SU-DHL-6 (cell line): ENCODE results near the gene ZNF789.

ENCODE experiments used
- H2AFZ ChIP-seq: fragments of 200-600 bp; sonication (generic); 2 replicates; pipeline ENCODE4 v1.6.1; 2014; ENCODE audit warnings: low read depth, mild to moderate bottlenecking, moderate library complexity, mixed read lengths, antibody characterized with exemption, low read length; ENCODE audit not compliant: severe bottlenecking
- H3F3A ChIP-seq: fragments of 200-600 bp; shearing (Covaris generic); 2 replicates; pipeline ENCODE4 v1.6.0; 2016; ENCODE audit warnings: antibody characterized with exemption, mild to moderate bottlenecking; ENCODE audit not compliant: insufficient read depth
- H3K27ac ChIP-seq: fragments of 200-600 bp; sonication (generic); 2 replicates; pipeline ENCODE4 v1.5.1; 2016; ENCODE audit warnings: low read depth, mild to moderate bottlenecking, low read length, moderate library complexity, mixed read lengths
- H3K27me3 ChIP-seq: fragments of 200-600 bp; sonication (generic), shearing (Covaris generic); 2 replicates; pipeline ENCODE4 v1.6.0; 2014; ENCODE audit warnings: mild to moderate bottlenecking, low read length
- H3K36me3 ChIP-seq: fragments of 200-600 bp; sonication (generic); 2 replicates; pipeline ENCODE4 v1.6.1; 2014; ENCODE audit warnings: mild to moderate bottlenecking, low read length, mixed read lengths
- H3K4me2 ChIP-seq: fragments of 300-600, 200-600 bp; shearing (Covaris generic), sonication (generic); 2 replicates; pipeline ENCODE4 v1.6.0; 2014; ENCODE audit warnings: low read length, low read depth, mild to moderate bottlenecking; ENCODE audit not compliant: poor library complexity, severe bottlenecking
- H3K4me3 ChIP-seq: fragments of 200-600 bp; sonication (generic); 2 replicates; pipeline ENCODE4 v1.5.1; 2014; ENCODE audit warnings: antibody characterized with exemption, low read length, mild to moderate bottlenecking, mixed read lengths; ENCODE audit not compliant: insufficient read depth, poor library complexity, severe bottlenecking
- H3K79me2 ChIP-seq: fragments of 200-600 bp; sonication (generic); 2 replicates; pipeline ENCODE4 v1.6.1; 2014; ENCODE audit warnings: mild to moderate bottlenecking, low read length, moderate library complexity; ENCODE audit not compliant: insufficient read depth
- H3K9ac ChIP-seq: fragments of 200-600 bp; sonication (generic); 2 replicates; pipeline ENCODE4 v1.7.0; 2014; ENCODE audit warnings: mild to moderate bottlenecking, low read length
- H3K9me2 ChIP-seq: fragments of 200-600 bp; sonication (generic); replicated peaks from 2 replicates; pipeline ENCODE4 v1.6.1; 2014; ENCODE audit warnings: low read length; ENCODE audit not compliant: insufficient read depth
- H3K9me3 ChIP-seq: fragments of 200-600 bp; sonication (generic); 2 replicates; pipeline ENCODE4 v1.6.1; 2014; ENCODE audit warnings: low read length, mixed read lengths; ENCODE audit not compliant: insufficient read depth
- H4K20me1 ChIP-seq: fragments of 200-600 bp; sonication (generic); 2 replicates; pipeline ENCODE4 v1.6.1; 2014; ENCODE audit warnings: low read depth, mild to moderate bottlenecking, antibody characterized with exemption, low read length, moderate library complexity, mixed read lengths
- EZH2phosphoT487 ChIP-seq: fragments of 200-600 bp; sonication (generic), shearing (Covaris generic); conservative IDR thresholded peaks from 2 replicates; pipeline ENCODE4 v1.6.1; 2018; ENCODE audit warnings: mild to moderate bottlenecking, antibody characterized with exemption, low read length, moderate library complexity, mixed read lengths
- TF ChIP-seq, protein P1 (sequence below): fragments of 200-600 bp; sonication (generic); IDR thresholded peaks from one replicate; pipeline ENCODE4 v1.5.1; 2017; ENCODE audit warnings: antibody characterized with exemption, mild to moderate bottlenecking, low read length, moderate library complexity; ENCODE audit not compliant: insufficient read depth, poor library complexity, severe bottlenecking

Gene ZNF789

DNA sequence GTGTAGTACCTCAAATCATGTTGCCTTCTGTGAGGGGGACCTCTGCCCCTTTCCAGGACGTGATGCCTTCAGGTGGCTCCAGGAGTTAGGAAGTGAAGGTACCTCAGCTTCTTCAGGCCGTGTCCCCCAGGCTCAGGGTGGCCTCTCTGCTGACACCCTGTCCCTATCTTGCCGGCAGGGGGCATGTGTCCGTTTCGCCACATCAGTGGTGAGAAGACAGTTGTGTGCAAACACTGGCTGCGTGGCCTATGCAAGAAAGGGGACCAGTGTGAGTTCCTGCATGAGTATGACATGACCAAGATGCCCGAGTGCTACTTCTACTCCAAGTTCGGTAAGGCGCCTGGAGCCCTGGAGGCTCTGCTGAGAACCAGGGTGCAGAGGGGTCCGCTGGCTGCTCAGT, 24.7 kb upstream of the ZNF789 start:
- no peak overlapping the region for H3K4me2 ChIP-seq
- no peaks in the 10 kb centered on the region for H3K9me3 ChIP-seq
- peaks cover 16% of the 10 kb centered on the region; the same call in 1 of the 2 replicates for H3K36me3 ChIP-seq
- no peak overlapping the region for H3K4me3 ChIP-seq
- H3K27me3 ChIP-seq: no peaks in the 10 kb centered on the region
- H2AFZ ChIP-seq: no peak overlapping the region
- H3K9me2 ChIP-seq: no peaks in the 10 kb centered on the region
- H3K9ac ChIP-seq: no peak overlapping the region
- H3F3A ChIP-seq: no peaks in the 10 kb centered on the region
- TF ChIP-seq, protein P1, sequence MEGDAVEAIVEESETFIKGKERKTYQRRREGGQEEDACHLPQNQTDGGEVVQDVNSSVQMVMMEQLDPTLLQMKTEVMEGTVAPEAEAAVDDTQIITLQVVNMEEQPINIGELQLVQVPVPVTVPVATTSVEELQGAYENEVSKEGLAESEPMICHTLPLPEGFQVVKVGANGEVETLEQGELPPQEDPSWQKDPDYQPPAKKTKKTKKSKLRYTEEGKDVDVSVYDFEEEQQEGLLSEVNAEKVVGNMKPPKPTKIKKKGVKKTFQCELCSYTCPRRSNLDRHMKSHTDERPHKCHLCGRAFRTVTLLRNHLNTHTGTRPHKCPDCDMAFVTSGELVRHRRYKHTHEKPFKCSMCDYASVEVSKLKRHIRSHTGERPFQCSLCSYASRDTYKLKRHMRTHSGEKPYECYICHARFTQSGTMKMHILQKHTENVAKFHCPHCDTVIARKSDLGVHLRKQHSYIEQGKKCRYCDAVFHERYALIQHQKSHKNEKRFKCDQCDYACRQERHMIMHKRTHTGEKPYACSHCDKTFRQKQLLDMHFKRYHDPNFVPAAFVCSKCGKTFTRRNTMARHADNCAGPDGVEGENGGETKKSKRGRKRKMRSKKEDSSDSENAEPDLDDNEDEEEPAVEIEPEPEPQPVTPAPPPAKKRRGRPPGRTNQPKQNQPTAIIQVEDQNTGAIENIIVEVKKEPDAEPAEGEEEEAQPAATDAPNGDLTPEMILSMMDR: no peak
- TF ChIP-seq EZH2phosphoT487: no peak
- no peaks in the 10 kb centered on the region for H4K20me1 ChIP-seq
- no peaks in the 10 kb centered on the region for H3K79me2 ChIP-seq
- no peak overlapping the region for H3K27ac ChIP-seq

DNA sequence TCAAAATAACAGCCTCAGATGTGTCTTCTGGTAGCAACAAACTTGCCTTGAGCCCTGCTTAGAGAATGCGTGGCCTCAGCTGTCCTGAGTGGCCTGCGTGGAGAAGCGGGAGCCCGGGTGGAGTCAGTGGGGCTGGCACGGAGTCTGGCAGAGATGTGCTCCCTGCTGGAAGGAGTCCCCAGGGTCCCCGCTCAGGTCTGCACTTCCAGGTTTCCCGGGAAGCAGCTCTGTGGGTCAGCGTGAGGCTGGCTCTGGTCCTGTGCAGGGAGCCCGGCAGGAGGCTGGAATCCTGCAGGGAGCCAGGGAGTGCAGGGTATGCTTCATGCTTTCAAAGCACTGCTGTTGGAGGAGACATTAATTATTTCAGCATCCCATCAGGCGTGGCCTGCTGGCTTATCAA, 23.8 kb upstream of the ZNF789 start:
- TF ChIP-seq, protein P1: no peak
- TF ChIP-seq EZH2phosphoT487: no peak
- no peak overlapping the region for H3K4me2 ChIP-seq
- H3F3A ChIP-seq: no peaks in the 10 kb centered on the region
- H3K9me3 ChIP-seq: no peaks in the 10 kb centered on the region
- peaks cover 12% of the 10 kb centered on the region; the same call in 1 of the 2 replicates for H3K36me3 ChIP-seq
- no peaks in the 10 kb centered on the region for H3K9me2 ChIP-seq
- H2AFZ ChIP-seq: no peak overlapping the region
- H3K79me2 ChIP-seq: no peaks in the 10 kb centered on the region
- no peak overlapping the region for H3K27ac ChIP-seq
- no peak overlapping the region for H3K4me3 ChIP-seq
- H4K20me1 ChIP-seq: no peaks in the 10 kb centered on the region
- no peaks in the 10 kb centered on the region for H3K27me3 ChIP-seq
- H3K9ac ChIP-seq: no peak overlapping the region

DNA sequence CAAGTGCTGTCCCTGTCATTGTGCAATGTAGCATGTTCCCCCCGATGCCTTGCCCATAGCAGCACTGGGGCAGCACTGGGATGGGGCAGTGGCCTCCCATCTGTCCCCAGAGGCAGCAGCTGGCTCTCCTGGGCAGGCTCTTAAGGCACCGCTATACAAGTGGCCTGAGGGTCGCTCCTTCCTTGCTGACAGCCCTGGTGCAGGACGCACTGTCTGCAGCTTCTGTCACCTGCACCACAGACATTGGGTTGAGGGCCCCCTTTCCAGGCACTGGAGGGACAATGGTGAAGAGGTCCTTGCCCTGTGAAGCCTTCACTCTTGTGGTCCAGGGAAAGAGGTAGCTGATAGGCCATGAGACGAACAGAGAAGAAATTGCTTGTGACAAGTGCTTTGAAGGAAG, 23.4 kb upstream of the ZNF789 start:
- H3K4me3 ChIP-seq: no peak overlapping the region
- TF ChIP-seq, protein P1: no peak
- TF ChIP-seq EZH2phosphoT487: no peak
- H3K79me2 ChIP-seq: no peaks in the 10 kb centered on the region
- H3K27me3 ChIP-seq: no peaks in the 10 kb centered on the region
- H3K9me3 ChIP-seq: no peaks in the 10 kb centered on the region
- H4K20me1 ChIP-seq: no peaks in the 10 kb centered on the region
- H3K36me3 ChIP-seq: peaks cover 11% of the 10 kb centered on the region; the same call in 1 of the 2 replicates
- H3K9ac ChIP-seq: no peak overlapping the region
- no peak overlapping the region for H2AFZ ChIP-seq
- no peaks in the 10 kb centered on the region for H3F3A ChIP-seq
- H3K9me2 ChIP-seq: no peaks in the 10 kb centered on the region
- H3K4me2 ChIP-seq: no peak overlapping the region
- H3K27ac ChIP-seq: no peak overlapping the region

DNA sequence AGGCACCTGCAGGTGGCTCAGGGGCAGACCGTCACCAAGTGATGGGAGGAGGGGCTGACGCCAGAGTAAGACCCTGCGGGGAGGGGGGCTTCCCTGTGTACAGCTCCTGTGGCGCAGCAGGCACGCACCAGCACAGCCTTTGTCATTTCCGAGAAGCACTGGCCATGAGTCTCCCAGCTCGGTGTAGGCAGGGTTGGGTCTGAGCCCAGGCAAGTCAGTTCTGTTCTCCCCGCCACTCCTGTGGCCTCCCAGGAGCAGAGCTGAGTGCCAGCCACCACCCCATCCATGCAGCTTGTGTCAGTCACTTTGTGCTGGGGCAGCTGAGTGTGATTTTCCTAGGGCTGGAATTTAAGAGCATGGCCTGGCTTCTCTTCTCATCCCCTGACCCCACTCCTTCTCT, 20.8 kb upstream of the ZNF789 start:
- no peaks in the 10 kb centered on the region for H3K9me2 ChIP-seq
- H3K36me3 ChIP-seq: no peaks in the 10 kb centered on the region
- H3K27ac ChIP-seq: no peak overlapping the region
- no peak overlapping the region for H3K4me3 ChIP-seq
- H3K4me2 ChIP-seq: no peak overlapping the region
- H3K9me3 ChIP-seq: no peaks in the 10 kb centered on the region
- no peaks in the 10 kb centered on the region for H3F3A ChIP-seq
- H3K9ac ChIP-seq: no peak overlapping the region
- no peaks in the 10 kb centered on the region for H4K20me1 ChIP-seq
- H2AFZ ChIP-seq: no peak overlapping the region
- H3K27me3 ChIP-seq: no peaks in the 10 kb centered on the region
- TF ChIP-seq EZH2phosphoT487: no peak
- TF ChIP-seq, protein P1: no peak
- H3K79me2 ChIP-seq: no peaks in the 10 kb centered on the region
